MM.1S (cell line): ENCODE measurements around the gene HNRNPK.

ENCODE experiments used
- DNase-seq: peaks from one replicate; pipeline ENCODE4 v3.0.0-alpha.2; 2015
- H2AFZ ChIP-seq: fragments of 300-600 bp; sonication (generic); 2 replicates; pipeline ENCODE4 v1.6.0; 2016; ENCODE audit warnings: antibody characterized with exemption, low read length
- H3F3A ChIP-seq: fragments of 300-600 bp; sonication (generic); 2 replicates; pipeline ENCODE4 v1.6.1; 2016; ENCODE audit warnings: mild to moderate bottlenecking, antibody characterized with exemption, low read length, moderate library complexity, mixed read lengths; ENCODE audit not compliant: insufficient read depth
- H3K27ac ChIP-seq: fragments of 300-600 bp; sonication (generic); 2 replicates; pipeline ENCODE4 v1.5.1; 2016; ENCODE audit warnings: mild to moderate bottlenecking, low read length
- H3K27me3 ChIP-seq: fragments of 300-600 bp; sonication (generic); replicated peaks from 2 replicates; pipeline ENCODE4 v1.6.0; 2016; ENCODE audit warnings: low read length; ENCODE audit not compliant: insufficient read depth
- H3K36me3 ChIP-seq: fragments of 300-600 bp; sonication (generic); replicated peaks from 2 replicates; pipeline ENCODE4 v1.6.1; 2016; ENCODE audit warnings: mild to moderate bottlenecking, low read length, mixed read lengths; ENCODE audit not compliant: insufficient read depth
- H3K4me1 ChIP-seq: fragments of 300-600 bp; sonication (generic); 2 replicates; pipeline ENCODE4 v1.6.1; 2016; ENCODE audit warnings: low read length, mixed read lengths
- H3K4me2 ChIP-seq: fragments of 300-600 bp; sonication (generic); 2 replicates; pipeline ENCODE4 v1.6.0; 2016; ENCODE audit warnings: low read depth, low read length
- H3K4me3 ChIP-seq: fragments of 300-600 bp; sonication (generic); 2 replicates; pipeline ENCODE4 v1.5.1; 2016; ENCODE audit warnings: low read length, mixed read lengths
- H3K79me2 ChIP-seq: fragments of 300-600 bp; sonication (generic); 2 replicates; pipeline ENCODE4 v1.6.1; 2016; ENCODE audit warnings: mixed run types, low read length, mixed read lengths
- H3K9ac ChIP-seq: fragments of 300-600 bp; sonication (generic); 2 replicates; pipeline ENCODE4 v1.6.1; 2016; ENCODE audit warnings: low read length, mixed read lengths
- H3K9me2 ChIP-seq: fragments of 300-600 bp; sonication (generic); replicated peaks from 2 replicates; pipeline ENCODE4 v1.6.1; 2016; ENCODE audit warnings: mild to moderate bottlenecking, low read length, mixed read lengths; ENCODE audit not compliant: insufficient read depth
- H3K9me3 ChIP-seq: fragments of 300-600 bp; sonication (generic); replicated peaks from 2 replicates; pipeline ENCODE4 v1.6.1; 2016; ENCODE audit warnings: mild to moderate bottlenecking, low read length, mixed read lengths; ENCODE audit not compliant: insufficient read depth
- H4K20me1 ChIP-seq: fragments of 300-600 bp; sonication (generic); 2 replicates; pipeline ENCODE4 v1.6.1; 2016; ENCODE audit warnings: mild to moderate bottlenecking, low read length, moderate library complexity, mixed read lengths; ENCODE audit not compliant: insufficient read depth
- CTCF ChIP-seq: fragments of 300-600 bp; sonication (generic); IDR thresholded peaks from 2 replicates; pipeline ENCODE4 v1.5.1; 2016; ENCODE audit warnings: antibody characterized with exemption, low read length, mixed read lengths
- EZH2 ChIP-seq: fragments of 300-600 bp; sonication (generic); optimal IDR thresholded peaks from 2 replicates; pipeline ENCODE3; 2017; ENCODE audit warnings: low read depth, mild to moderate bottlenecking, antibody characterized with exemption, low read length, mixed read lengths
- EZH2phosphoT487 ChIP-seq: fragments of 300-600 bp; sonication (generic); IDR thresholded peaks from 2 replicates; pipeline ENCODE4 v1.6.1; 2018; ENCODE audit warnings: antibody characterized with exemption, low read length

HNRNPK gene

DNA sequence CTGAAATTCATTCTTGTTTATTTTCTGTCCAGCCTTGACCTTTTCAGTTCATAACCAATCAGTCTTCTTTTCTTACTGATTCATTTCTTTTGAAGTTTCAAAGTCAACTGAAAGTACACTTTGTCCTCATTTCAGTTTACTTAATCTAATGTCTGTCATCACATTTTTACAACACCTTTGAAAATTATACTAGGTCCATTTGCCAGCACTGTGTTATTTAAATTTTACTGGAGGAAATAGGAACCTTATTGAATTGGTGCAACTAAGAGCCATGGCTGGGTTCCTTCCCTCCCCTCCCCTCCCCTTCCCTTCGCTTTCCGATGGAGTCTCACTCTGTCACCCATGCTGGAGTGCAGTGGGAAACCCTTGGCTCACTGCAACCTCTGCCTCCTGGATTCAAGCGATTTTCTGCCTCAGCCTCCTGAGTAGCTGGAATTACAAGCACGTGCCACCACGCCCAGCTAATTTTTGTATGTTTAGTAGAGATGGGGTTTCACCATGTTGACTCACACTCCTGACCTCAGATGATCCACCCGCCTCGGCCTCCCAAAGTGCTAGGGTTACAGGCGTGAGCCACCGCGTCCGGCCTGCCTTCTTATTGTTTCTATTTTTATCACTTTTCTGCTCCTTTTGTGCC, 6.9 kb upstream of the HNRNPK start:
- no peaks in the 10 kb centered on the region for H3K9me2 ChIP-seq
- 0 out of 2 replicates have a peak, but pooled peaks cover 3% of the 10 kb centered on the region for H3K4me1 ChIP-seq
- no peak for DNase-seq
- H3K79me2 ChIP-seq = peaks cover 78% of the 10 kb centered on the region
- no peaks in the 10 kb centered on the region for H3K27me3 ChIP-seq
- H3K9me3 ChIP-seq = no peaks in the 10 kb centered on the region
- TF ChIP-seq EZH2 = no peak
- TF ChIP-seq CTCF = no peak
- no peak for TF ChIP-seq EZH2phosphoT487
- no peaks in the 10 kb centered on the region for H3F3A ChIP-seq
- H3K36me3 ChIP-seq = no peaks in the 10 kb centered on the region; the same call in 1 of the 2 replicates
- H4K20me1 ChIP-seq = peaks cover 4% of the 10 kb centered on the region; the same call in 1 of the 2 replicates
- no peak overlapping the region for H3K27ac ChIP-seq
- H3K9ac ChIP-seq = no peak overlapping the region
- H3K4me3 ChIP-seq = no peak overlapping the region
- H2AFZ ChIP-seq = no peak overlapping the region
- no peak overlapping the region for H3K4me2 ChIP-seq

GRCh38 chr9:83986195-83986594, 6.2 kb upstream of the HNRNPK start:
- Histone ChIP-seq H3F3A (peaks cover 2% of the 10 kb centered on the region; the same call in 1 of the 2 replicates), H3K4me3 (no peak overlapping the region), H3K9ac (no peak overlapping the region), H4K20me1 (peaks cover 4% of the 10 kb centered on the region; the same call in 1 of the 2 replicates), H3K9me2 (no peaks in the 10 kb centered on the region), H3K79me2 (peaks cover 85% of the 10 kb centered on the region), H3K4me1 (0 out of 2 replicates have a peak, but pooled peaks cover 3% of the 10 kb centered on the region), H2AFZ (no peak overlapping the region), H3K27ac (no peak overlapping the region), H3K27me3 (no peaks in the 10 kb centered on the region), H3K4me2 (no peak overlapping the region), H3K9me3 (no peaks in the 10 kb centered on the region), H3K36me3 (no peaks in the 10 kb centered on the region; the same call in 1 of the 2 replicates)
- TF ChIP-seq EZH2 = no peak
- TF ChIP-seq EZH2phosphoT487 = no peak
- no peak for TF ChIP-seq CTCF
- no peak for DNase-seq

- Histone ChIP-seq H3K4me3 (peak overlapping the region; percentile 100), H3K9ac (peak overlapping the region; percentile 100), H3K27me3 (no peaks in the 10 kb centered on the region), H2AFZ (peak overlapping the region; percentile 96), H3K36me3 (peaks cover 17% of the 10 kb centered on the region), H3K27ac (peak overlapping the region; percentile 97), H3F3A (peaks cover 24% of the 10 kb centered on the region), H4K20me1 (peaks cover 35% of the 10 kb centered on the region), H3K79me2 (peaks cover 98% of the 10 kb centered on the region), H3K4me1 (peaks cover 16% of the 10 kb centered on the region; the same call in 1 of the 2 replicates), H3K4me2 (peak overlapping the region; percentile 87), H3K9me3 (no peaks in the 10 kb centered on the region), H3K9me2 (no peaks in the 10 kb centered on the region)
- peak; percentile 50 for DNase-seq
- TF ChIP-seq EZH2 = no peak
- TF ChIP-seq CTCF = no peak
- TF ChIP-seq EZH2phosphoT487 = no peak
Observed at GRCh38 chr9:83981126-83981871, 1.3 kb upstream of the HNRNPK start.
